K562 (cell line): Measurements from ENCODE around the gene MMP11.

Experiments used
- BHLHE40 ChIP-seq: IDR thresholded peaks from 2 replicates; pipeline ENCODE4 v1.6.1; 2011; ENCODE audit warnings: low read length, improper control_type of control experiment
- CTCF ChIP-seq, 3 experiments: IDR thresholded peaks in 2 of 3; conservative IDR thresholded peaks in 1 of 3; 2 replicates each; pipeline ENCODE4 v1.5.1; 2011 to 2012; ENCODE audit warnings: low read length in 3 of 3, mild to moderate bottlenecking in 3 of 3, control low read depth in 2 of 3, improper control_type of control experiment in 1 of 3, inconsistent platforms in 1 of 3, low read depth in 1 of 3, mixed read lengths in 1 of 3, moderate library complexity in 1 of 3; ENCODE audit not compliant: insufficient read depth in 2 of 3
- ETV6 ChIP-seq, 3 experiments: fragments of 150-350 bp in 1 of 3; sonication (generic) in 1 of 3; formaldehyde crosslinking in 1 of 3; IDR thresholded peaks; 2 replicates each; pipeline versions ENCODE4 v1.6.1 to v1.8.0; 2014 to 2022; ENCODE audit warnings: borderline replicate concordance in 2 of 3, low read depth in 2 of 3, antibody characterized with exemption in 1 of 3, low read length in 1 of 3, mild to moderate bottlenecking in 1 of 3, missing genetic modification reagents in 1 of 3
- FOS ChIP-seq: IDR thresholded peaks from 3 replicates; pipeline ENCODE4 v1.6.1; 2011; ENCODE audit not compliant: insufficient read length; ENCODE audit errors: extremely low read depth
- MAFF ChIP-seq: IDR thresholded peaks from 2 replicates; pipeline ENCODE4 v1.6.1; 2012; ENCODE audit warnings: low read length, improper control_type of control experiment
- MTA2 ChIP-seq: fragments of 450-650 bp; IDR thresholded peaks from 2 replicates; pipeline ENCODE4 v1.6.1; 2016; ENCODE audit warnings: low read depth
- RBBP5 ChIP-seq: fragments of 200-600 bp; sonication (generic); IDR thresholded peaks from 2 replicates; pipeline ENCODE4 v1.6.1; 2012; ENCODE audit warnings: borderline replicate concordance, mild to moderate bottlenecking, low read length, control low read depth, inconsistent platforms; ENCODE audit not compliant: insufficient read depth, poor library complexity, severe bottlenecking
- TCF7 ChIP-seq: sonication (generic); IDR thresholded peaks from 2 replicates; pipeline ENCODE4 v1.6.1; 2016; ENCODE audit warnings: antibody characterized with exemption, borderline replicate concordance
- ZBTB7A ChIP-seq: IDR thresholded peaks from 2 replicates; pipeline ENCODE4 v1.6.1; 2011; ENCODE audit warnings: low read depth, mild to moderate bottlenecking, low read length, moderate library complexity, borderline replicate concordance; ENCODE audit not compliant: control insufficient read depth
- ZFX ChIP-seq: sonication (generic); formaldehyde crosslinking; IDR thresholded peaks from 2 replicates; pipeline ENCODE4 v1.8.0; 2022; ENCODE audit warnings: mild to moderate bottlenecking, missing genetic modification reagents, moderate library complexity
- ZNF174 ChIP-seq: fragments of 250-450 bp; sonication (Bioruptor Pico); IDR thresholded peaks from 2 replicates; pipeline ENCODE4 v1.4.0; 2020; ENCODE audit warnings: mild to moderate bottlenecking
- ZNF232 ChIP-seq: sonication (generic); formaldehyde crosslinking; IDR thresholded peaks from 2 replicates; pipeline ENCODE4 v1.8.0; 2022; ENCODE audit warnings: mild to moderate bottlenecking, missing genetic modification reagents
- ZNF354B ChIP-seq: fragments of 250-450 bp; sonication (Bioruptor Pico); IDR thresholded peaks from 2 replicates; pipeline ENCODE4 v1.4.0; 2020
- ZNF407 ChIP-seq: fragments of 450-650 bp; IDR thresholded peaks from 2 replicates; pipeline ENCODE4 v1.6.1; 2016; ENCODE audit warnings: low read depth

- TF ChIP-seq MTA2 = no peak
- no peak for TF ChIP-seq MAFF
- TF ChIP-seq TCF7 = no peak
- no peak for TF ChIP-seq CTCF (IDR thresholded peaks at IDR 0.05 in 2 of 3, conservative IDR thresholded peaks at IDR 0.05 in 1 of 3; ENCODE audit: insufficient read depth in 2 of 3, low read depth in 1 of 3, low read length in 3 of 3)
- TF ChIP-seq ZNF174 = no peak
- TF ChIP-seq ZNF232 (CRISPR knock-in tag) = no peak
- TF ChIP-seq ZNF354B = no peak
- TF ChIP-seq ETV6 (IDR thresholded peaks at IDR 0.05; ENCODE audit: borderline replicate concordance in 1 of 2, low read depth in 2 of 2, low read length in 1 of 2) = no peak
- TF ChIP-seq ETV6 (CRISPR knock-in tag; IDR thresholded peaks at IDR 0.05; ENCODE audit: borderline replicate concordance) = no peak
- TF ChIP-seq ZFX (CRISPR knock-in tag) = no peak
- TF ChIP-seq BHLHE40 = no peak
- TF ChIP-seq FOS = no peak
- no peak for TF ChIP-seq ZNF407
- TF ChIP-seq RBBP5 = no peak
- no peak for TF ChIP-seq ZBTB7A
These were observed 58.6 kb downstream of the MMP11 start for GRCh38 chr22:23831261-23831660.
